Measurements from ENCODE around the gene GVQW3.

The GVQW3 gene

DNA sequence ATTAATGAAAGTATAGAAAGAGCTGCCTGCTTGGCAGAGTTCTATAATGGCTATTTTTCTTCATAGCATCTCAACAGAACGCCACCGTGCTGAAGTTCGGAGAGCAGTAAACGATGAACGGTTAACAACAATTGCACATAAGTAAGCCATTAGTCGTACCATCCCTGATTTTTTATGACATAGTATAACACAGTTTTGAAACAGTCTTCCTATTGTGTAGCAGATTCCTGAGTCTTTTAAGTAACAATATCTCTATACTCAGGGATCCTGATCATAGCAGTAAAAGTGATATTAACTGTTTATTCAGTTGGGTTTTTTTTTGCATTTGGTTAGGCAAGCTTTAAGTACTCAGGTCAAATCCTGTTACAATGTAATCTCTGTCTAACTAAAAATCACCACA is 72.1 kb downstream of the GVQW3 start:
- DNase-seq = no peak

DNA sequence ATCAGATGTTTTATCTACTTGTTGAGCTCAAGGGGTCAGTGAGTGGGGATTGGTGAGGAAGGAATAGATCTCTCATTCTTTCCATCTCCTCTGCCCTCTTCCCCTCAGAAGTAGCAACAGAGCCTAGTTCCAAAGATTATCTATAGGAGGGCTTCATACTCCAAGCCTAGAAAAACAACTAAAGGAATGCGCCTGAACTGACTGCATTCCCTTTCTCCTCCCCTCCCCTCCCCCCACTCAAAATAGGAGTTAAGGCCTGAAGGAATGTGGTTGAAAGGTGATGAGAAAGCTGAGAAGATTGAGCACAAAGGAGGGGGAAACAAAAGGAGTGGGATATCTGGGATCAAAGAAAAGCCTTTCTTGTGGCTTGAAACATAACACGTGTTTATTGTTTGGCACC is 74.2 kb downstream of the GVQW3 start:
- no peak for DNase-seq

DNA sequence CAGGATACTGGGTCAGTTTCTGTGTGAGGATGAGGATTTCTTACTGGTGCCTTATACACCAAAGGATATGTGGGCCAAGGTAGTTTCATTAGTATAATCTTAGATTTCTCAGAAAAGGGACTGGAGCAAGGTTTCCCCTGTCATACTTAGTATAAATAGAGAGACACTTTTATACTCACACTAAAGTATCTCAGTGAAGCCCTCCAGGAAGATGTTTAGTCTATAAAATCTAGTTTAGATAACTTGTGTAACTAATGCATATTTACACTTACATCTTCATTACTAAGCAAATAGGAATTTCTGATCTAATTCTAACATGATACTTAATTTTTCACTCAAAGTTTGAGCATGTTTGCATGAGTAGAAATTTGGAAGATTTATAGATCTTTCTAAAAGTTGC is 74.8 kb downstream of the GVQW3 start:
- DNase-seq = no peak

DNA sequence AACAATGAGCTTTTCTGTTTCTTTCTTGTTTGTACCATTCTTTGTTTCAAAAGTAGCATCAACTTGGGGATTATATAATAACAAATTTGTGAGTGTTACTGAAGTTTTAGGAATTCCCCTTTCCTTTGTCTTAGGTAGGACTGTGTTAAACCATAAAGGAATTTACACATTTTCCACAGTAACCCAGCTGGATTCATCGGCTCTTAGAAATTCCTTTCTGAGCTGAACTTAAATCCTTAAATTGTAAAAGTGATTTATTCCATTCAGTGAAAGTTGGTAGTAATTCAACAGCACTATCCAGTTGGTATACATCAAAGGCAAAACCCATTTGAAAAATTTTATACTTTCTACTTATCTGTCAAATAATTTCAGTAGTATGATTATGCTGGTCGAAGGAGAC is 75.4 kb downstream of the GVQW3 start:
- DNase-seq = no peak
